Activated CD4-positive, alpha-beta T cell treated with anti-CD3 and anti-CD28 coated beads, Interleukin-2, amount 50 U/mL, for 24 hours (primary cell): ENCODE results near the gene GRK4.
"Not testable (repeated sequence)": the region's sequence is repeated elsewhere in the genome, so short reads cannot be mapped to it uniquely, and the experiment has no call there.

Source experiments
- DNase-seq, 2 donors: peaks; one replicate each; pipeline ENCODE4 v3.0.0-alpha.2; 2020; ENCODE audit warnings: low read depth in 1 of 2, low spot score in 1 of 2

GRK4 gene

DNA sequence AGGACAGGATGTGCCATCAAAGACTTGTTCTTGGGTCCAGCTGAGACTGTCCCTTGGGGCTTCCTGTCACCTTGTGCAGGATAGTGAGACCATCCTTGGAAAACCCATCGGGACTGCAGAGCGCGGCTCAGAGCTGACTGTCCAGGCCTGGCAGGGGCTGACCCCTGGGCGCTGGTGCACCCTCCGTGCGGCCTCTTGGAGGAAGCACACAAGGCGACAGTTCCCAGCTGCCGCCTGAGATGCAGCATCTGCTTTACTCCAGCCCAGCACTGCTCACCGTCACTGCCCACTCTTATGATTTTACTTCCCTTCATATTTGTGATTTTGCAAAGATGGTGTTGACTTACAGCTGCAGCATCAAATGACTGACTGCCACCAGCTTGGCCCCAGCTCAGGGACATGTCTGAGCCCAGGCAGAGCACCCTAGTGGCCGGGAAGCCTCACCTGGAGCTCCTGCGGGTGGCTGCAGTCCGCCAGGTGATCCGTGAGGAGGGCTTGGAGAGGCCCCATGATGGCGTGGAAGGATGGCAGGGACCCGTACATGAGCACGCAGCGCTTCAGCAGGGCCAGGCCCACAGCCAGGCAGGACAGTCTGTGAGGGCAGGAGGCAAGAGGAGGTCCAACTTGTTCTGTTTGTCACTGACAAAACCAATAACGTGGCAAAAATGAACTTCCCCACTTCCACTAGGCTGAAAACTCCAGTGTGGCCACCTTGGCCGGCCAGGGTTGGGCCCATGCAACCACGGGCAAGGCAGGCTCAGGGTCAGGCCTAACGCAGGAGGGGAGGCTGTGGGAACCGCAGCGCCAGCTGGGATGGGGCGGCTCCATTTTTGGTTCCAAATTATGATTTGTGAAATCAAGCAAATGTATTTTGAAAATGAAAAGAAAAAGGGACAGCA lies 22.0 kb upstream of the GRK4 start:
- no peak for DNase-seq

GRCh38 chr4:2942037-2942531 lies 21.3 kb upstream of the GRK4 start:
- no peak for DNase-seq

DNA sequence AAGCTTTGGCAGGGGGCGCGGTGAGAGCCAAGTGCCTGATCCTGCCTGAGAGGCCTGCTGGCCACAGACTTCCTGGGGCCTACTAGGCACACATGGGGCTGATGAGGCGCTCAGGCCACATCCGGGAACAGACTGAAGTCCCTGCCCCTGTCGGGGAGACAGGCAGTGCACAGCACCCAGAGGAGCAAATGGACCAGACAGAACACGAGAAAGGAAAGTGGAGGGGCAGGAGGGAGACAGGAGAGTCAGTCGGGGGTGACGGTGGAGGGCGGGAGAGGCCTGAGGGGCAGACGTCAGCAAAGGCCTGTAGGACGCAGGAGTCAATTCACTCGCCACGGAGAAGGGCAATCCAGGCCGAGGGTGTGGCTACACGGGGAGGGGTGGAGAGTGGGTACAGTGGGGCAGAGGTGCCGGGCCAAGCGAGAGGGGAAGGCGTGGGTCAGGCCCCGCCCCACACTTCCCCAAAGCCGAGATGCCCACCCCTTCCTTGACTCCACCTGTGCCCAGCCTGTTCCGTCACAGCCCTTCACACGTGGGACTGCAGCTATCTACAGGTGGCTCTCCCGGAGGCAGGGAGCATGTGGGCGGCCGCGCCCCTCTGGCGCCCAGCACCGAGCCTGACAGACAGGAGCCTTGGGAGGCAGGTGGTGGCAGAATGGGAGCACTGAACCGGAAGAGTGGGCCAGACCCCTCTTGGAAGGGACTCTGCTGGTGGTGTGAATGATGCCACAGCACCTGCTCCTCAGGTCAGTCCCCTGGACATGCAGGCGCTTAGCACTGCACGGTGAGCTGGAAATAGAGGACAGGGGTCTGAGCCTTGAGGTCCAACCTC lies 20.6 kb upstream of the GRK4 start:
- DNase-seq: no peak

DNA sequence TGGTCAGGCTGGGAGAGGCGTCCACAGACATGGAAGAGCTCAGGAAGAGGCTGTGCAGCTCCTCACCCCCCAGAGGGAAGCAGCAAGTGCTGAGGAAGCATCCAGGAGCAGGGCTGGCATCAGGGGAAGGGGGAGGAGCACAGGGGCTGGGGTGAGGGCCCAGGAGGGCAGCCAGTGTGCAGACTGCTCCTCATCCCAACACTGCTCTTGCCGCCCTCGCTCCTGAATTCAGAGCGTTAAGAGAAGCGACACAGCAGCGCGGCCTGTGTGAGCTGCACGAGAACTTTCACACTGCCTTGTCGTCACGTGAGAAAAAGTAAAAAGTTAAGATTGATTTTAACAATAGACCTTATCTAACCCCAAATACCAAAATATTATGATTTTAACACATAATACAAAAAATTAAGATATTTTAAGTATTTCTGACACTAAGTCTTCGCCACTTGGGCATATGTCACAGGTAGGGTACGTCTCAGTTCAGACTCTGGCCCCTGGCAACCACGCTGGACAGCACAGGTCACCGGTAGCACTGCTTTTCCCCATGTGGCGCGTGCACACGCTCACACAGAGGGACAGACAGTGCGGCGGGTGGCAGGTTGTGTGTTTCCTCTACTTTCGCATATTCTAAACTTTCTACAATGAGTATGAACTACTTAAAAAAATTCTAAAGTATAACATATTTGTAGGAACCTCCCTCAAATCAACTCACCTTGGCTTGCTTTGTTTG lies 19.8 kb upstream of the GRK4 start:
- DNase-seq: no peak

GRCh38 chr4:2944091-2944482 lies 19.3 kb upstream of the GRK4 start:
- DNase-seq: no peak

DNA sequence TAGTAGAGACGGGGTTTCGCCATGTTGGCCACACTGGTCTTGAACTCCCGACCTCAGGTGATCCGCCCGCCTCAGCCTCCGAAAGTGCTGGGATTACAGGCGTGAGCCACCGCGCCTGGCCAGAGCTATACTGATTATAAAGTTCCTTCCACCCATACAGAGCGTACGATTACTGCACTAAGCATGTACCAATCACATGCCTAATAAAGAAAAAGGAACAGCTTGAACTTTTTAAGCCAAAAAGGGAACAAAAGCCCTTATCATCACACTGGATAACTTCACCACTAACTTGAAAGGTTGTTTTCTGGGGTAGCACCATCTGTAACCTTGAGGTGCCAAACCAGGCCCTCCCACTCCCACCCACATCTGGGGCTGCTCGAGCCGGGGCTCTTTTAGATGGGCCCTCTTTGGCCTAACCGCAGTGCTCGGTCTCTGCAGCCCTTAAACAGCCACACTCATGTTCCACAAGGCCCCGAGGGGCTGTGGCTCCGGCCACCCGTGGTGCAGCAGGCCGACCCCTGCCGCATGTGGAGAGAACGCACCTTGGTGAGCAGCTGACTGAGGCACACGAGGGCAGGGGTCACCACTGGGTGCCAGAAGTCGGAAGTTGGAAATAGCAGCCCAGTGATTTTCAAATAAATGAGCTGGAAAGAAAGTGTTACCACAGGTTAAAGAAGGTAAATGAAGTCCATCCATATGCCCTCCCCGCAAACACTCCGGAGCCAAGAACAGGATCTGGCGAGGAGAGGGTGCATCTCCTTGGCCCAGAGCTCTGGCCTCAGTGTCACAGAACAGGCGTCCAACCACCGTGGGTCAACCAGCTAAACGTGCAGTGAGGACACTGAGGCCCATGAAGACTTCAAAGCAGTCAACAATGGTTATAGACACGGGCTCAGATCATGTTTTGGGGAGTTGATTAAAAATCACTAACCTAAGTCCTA lies 18.5 kb upstream of the GRK4 start:
- no peak for DNase-seq

GRCh38 chr4:2945619-2946604 lies 17.5 kb upstream of the GRK4 start:
- DNase-seq: not testable (repeated sequence)

DNA sequence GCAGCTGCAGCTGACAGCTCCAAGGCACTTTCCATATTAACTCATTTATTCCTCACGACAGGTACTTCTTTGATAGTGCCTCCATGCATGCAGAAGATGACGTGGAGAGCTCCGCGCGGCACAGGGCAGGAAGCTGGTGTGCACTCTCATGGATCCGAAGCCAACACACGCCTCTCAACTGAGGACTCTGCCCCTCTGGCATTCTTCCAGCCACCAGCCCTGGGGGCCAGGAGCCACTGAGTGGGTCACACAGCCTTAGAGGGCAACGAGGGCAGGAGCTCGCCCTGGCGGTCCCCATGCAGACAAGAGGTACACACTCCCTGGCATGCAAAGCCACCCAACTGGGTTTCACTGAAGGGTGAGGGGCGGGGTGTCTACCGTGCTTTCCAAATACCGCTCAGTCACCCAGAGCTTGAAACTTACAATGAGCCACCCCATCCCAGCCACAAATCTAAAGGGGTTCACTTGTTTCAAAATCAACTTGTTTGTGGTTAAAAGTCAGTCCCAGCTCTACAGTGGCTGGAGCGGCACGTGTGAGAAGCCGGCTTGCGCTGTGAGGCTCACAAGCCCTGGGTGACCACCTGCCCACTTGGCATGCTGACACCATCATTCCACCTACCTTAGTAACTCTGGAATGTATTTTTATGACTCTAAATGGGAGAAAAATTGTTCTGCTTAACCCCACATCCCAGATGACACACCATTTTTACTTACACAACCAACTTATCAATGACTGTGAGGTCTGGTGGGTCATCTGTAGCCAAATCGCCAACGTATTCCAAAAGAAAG lies 16.4 kb upstream of the GRK4 start:
- DNase-seq: no peak

DNA sequence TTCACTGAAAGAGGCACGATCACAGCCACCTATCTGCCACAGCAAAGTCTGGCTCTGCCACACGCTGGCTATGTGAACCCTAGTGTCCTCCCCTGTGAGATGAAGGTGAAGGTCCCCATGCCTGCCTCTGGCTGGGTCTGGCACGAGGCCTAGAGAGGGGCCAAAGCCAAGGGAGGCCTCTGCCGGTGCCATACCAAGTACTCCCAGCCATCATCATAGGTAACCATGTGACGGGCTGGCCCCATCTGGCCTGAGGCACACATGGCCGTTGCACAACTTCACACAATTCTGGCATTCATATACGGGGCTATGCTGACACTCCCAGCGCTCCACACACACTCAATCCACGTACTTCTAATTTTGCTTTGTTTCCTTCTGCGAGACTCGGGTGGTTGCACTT lies 15.4 kb upstream of the GRK4 start:
- DNase-seq: no peak

DNA sequence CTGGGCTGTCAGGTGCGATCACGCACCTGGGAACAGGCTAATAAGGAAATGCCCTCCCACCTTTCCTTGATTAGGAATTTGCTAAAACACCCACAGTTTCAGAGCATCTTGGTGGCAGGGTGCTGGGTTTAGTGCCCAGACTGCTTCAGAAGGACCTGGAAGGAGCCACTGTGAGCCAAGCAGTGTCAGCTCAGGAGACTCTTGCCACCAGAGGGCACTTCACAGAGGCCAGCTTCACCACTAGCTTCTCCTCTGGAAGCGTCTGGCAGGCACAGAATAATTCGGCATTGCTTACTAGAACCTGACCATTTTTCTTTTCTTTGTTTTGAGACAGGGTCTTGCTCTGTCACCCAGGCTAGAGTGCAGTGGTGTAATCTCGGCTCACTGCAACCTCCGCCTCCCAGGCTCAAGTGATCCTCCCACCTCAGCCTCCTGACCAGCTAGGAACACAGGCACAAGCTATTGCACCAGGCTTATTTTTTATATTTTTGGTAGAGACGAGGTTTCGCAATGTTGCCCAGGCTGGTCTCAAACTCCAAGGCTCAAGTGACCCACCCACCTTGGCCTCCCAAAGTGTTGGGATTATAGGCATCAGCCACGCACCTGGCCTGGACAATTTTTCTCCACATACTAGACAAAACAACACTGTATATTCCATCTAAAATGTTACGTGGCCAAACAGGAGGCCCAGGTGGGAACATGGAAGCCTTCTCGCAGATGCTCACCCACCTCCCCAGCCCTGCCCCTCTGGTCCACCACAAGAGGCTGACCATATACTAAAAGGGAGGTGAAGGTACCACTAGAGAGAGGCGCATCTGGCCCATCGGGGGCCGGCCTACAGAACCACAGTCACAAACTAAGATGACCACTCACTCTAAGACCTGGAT lies 14.2 kb upstream of the GRK4 start:
- no peak for DNase-seq

DNA sequence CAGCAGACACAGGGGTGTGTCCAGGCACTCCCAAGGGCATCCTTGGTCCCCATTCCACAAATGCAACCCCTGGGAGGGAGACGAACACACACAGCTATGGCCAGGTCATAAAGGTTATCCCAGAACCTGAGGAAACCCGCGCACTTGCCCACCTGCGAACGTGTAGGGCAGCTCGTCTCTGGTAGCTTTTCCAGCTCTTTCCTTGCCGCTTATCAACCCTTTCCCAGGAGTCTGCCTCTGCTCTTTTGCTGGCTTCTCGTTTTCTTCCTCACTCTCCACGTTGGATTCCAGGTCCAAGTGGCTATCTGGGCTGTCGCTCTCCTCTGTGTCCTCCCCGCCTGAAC lies 13.6 kb upstream of the GRK4 start:
- no peak for DNase-seq

DNA sequence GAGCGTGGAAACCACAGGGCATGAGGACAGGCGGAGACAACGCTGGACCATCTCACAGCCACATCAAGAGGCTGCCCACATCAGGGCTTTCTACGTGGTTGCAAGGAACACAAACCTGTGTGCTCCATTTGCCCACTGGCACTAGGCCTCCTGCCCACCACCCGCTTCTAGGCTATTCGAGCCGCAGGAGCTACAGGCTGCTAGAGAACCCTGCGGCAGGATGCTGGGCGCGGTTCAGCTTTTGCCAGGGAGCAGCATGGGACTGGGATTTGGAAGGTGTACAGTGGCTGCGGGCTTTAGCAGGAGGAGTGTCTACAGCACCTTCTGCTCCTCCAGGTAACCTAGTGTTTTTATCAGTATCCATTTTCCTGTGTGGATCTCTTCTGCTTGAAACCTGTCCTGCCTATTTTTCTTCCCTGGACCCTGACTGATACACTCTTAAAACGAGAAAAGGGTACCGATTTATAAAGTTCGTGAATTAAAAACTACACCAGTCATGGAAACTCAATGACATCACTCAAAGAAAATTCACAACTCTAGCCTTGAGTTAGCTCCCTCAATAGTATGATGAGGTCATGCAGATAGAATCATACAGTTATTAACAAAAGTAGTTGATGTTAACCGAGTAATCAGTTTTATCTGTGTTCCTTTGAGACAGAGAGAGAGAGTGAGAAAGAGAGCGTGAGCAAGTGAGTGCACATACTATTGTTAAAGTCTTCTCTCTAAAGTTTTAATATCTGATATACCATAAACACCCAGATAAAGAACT lies 13.0 kb upstream of the GRK4 start:
- no peak for DNase-seq

DNA sequence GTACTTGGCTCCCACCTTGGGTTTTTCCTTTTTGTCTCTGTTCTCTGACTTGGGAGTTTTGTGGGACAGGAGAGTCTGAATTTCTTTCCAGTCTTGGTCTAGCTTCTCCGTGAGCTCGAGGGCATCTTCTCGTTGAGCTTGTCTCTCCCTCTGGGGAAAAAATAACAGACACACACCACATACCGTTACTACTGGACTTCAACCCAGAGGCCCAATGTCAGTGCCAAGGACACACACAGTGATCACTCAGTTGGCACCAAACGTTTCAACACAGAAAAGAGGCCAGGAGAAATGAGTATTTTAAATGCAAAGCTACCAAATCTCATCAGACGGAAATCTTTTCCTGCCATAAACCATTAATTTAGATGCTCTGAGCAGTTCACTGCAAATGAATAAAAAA lies 9.9 kb upstream of the GRK4 start:
- no peak for DNase-seq

- peak; percentile 61 to 68 for DNase-seq
These were observed 8.8 kb upstream of the GRK4 start for GRCh38 chr4:2954358-2955185.

DNA sequence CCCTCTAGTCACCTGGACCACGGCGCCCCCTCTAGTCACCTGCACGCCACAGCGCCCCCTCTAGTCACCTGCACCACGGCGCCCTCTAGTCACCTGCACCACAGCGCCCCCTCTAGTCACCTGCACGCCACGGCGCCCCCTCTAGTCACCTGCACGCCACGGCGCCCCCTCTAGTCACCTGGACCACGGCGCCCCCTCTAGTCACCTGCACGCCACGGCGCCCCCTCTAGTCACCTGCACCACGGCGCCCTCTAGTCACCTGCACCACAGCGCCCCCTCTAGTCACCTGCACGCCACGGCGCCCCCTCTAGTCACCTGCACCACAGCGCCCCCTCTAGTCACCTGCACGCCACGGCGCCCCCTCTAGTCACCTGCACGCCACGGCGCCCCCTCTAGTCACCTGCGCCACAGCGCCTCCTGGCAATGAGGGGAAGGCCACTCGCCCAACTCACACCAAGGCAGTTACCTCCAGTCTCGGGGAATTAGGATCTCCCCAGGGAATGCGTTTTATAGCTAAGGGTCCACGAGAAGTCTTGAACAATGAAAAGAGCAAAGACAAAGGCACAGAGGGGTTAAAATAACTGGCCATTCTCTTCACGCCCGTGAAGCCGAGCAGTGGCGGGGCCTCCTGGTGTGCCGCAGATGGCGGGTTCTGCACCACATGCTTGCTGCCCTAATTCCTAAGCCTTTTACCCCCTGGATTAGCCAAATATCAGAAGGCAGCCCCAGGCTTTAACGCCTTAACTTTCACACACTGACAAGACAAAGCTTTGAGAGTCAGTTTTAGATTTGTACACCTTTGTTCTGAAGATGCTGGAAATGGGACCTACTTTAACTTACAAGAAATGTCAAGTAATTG lies 8.0 kb upstream of the GRK4 start:
- not testable (repeated sequence) for DNase-seq
